ENCODE results near the gene BEST3. TPM values are rescaled to one million over a fixed set of nuclear protein-coding genes. Genes with fewer than 3 reads are reported as not detected.

BEST3 gene
- total RNA-seq, 1 experiment from 2014 or later: 0.54 TPM

DNA sequence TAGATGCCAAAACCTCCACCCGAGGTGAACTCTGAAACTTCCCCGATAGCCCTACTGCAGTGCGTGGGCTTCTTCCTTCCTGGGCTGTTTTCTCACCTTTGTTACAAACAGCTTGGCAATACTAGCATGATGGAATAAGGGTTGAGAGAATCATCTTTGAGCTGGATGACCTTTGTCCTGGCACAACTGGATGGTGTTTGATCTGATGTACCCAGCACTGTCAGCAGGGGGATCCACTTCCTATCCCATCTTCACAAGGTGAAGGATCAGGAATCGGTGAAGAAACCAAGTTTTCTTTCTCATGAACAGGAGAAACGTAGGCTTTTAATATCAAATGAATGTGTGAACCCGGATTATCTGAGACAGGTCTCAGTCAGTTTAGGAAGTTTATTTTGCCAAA lies 68.9 kb downstream of the BEST3 start (continued):
- TF ChIP-seq, protein P1, sequence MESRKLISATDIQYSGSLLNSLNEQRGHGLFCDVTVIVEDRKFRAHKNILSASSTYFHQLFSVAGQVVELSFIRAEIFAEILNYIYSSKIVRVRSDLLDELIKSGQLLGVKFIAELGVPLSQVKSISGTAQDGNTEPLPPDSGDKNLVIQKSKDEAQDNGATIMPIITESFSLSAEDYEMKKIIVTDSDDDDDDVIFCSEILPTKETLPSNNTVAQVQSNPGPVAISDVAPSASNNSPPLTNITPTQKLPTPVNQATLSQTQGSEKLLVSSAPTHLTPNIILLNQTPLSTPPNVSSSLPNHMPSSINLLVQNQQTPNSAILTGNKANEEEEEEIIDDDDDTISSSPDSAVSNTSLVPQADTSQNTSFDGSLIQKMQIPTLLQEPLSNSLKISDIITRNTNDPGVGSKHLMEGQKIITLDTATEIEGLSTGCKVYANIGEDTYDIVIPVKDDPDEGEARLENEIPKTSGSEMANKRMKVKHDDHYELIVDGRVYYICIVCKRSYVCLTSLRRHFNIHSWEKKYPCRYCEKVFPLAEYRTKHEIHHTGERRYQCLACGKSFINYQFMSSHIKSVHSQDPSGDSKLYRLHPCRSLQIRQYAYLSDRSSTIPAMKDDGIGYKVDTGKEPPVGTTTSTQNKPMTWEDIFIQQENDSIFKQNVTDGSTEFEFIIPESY (IDR thresholded peaks at IDR 0.05; ENCODE audit: extremely low read depth, insufficient replicate concordance, low read length): no peak

DNA sequence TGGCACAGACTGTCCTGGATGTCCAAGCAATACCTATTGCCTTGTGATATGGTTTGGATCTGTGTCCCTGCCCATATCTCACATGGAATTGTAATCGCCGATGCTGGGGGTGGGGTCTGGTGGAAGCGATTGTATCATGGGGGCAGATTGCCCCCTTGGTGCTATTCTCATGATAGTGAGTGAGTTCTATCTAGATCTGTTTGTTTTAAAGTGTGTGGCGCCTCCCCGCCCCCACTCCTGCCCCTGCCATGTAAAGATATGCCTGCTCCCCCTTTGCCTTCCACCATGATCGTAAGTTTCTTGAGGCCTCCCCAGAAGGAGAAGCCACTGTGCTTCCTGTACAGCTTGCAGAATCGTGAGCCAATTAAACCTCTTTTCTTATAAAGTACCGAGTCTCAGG lies 71.6 kb downstream of the BEST3 start:
- Histone ChIP-seq H3K9me2 (ENCODE audit: insufficient read depth) (no peaks in the 10 kb centered on the region), H3K36me3 (ENCODE audit: control insufficient read depth in 1 of 2, insufficient read depth in 2 of 2, low read length in 2 of 2) (no peaks in the 10 kb centered on the region), H2AFZ (ENCODE audit: low read depth, low read length, poor library complexity, severe bottlenecking) (no peak overlapping the region), H4K20me1 (ENCODE audit: insufficient read depth) (no peaks in the 10 kb centered on the region), H3K9me3 (ENCODE audit: control insufficient read depth in 1 of 2, insufficient read depth in 1 of 2, low read depth in 1 of 2, low read length in 2 of 2) (no peaks in the 10 kb centered on the region), H3K27me3 (ENCODE audit: insufficient read depth, low read length) (no peaks in the 10 kb centered on the region), H3K4me3 (replicated peaks in 1 of 2; ENCODE audit: low read depth in 1 of 2, low read length in 2 of 2) (no peak overlapping the region), H3K79me2 (ENCODE audit: insufficient read depth, low read length) (no peaks in the 10 kb centered on the region), H3K27ac (ENCODE audit: low read depth, low read length) (no peak overlapping the region), H3K9ac (ENCODE audit: low read length) (no peak overlapping the region), H3K4me1 (ENCODE audit: control insufficient read depth in 1 of 2, insufficient read depth in 2 of 2, low read length in 2 of 2) (no peaks in the 10 kb centered on the region), H3K4me2 (ENCODE audit: low read length) (no peak overlapping the region)
- DNase-seq (ENCODE audit: low read depth, low spot score): no peak
- BruUV-seq (replicated peaks): no TSS peak
- TF ChIP-seq CBX3 (IDR thresholded peaks at IDR 0.05; ENCODE audit: low read depth) (no peak), POLR2AphosphoS5 (IDR thresholded peaks at IDR 0.05; ENCODE audit: low read depth, low read length) (no peak), EZH2phosphoT487 (IDR thresholded peaks at IDR 0.05; ENCODE audit: borderline replicate concordance) (no peak), TCF7L2 (IDR thresholded peaks at IDR 0.05; ENCODE audit: borderline replicate concordance, extremely low read depth, insufficient read depth, insufficient read length) (no peak)
- intact Hi-C loops (cut with micrococcal nuclease): no loop called here
- CTCF ChIA-PET: no interaction called here
- POLR2A ChIA-PET: no interaction called here
- RAD21 ChIA-PET (ENCODE audit: low non-redundant PET in 1 of 2, low total read pairs in 2 of 2, uncharacterized antibody in 2 of 2, unreplicated experiment in 2 of 2): no interaction called here
- ATAC-seq: no peak

DNA sequence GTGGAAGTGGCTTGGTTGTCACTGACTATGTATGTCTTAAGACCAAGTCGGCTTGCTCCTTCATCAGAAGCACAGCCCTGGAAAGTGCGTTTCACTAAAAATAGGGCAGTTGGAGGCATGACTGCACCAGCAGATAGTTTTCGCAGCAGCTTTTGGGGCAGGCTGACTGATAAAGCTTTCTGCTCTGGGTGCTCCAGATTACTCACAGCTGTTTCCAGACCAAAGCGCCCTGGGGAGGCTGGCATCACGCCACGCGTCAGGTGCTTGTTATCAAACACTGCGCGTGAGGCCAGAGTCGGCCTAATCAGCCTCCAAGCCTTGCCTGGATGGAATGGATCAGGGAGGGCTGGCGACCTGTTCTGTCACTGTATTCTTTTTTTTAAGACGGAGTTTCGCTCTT lies 75.1 kb downstream of the BEST3 start:
- CTCF ChIA-PET: no interaction called here
- TF ChIP-seq SRF (IDR thresholded peaks at IDR 0.05; ENCODE audit: low read depth) (no peak), CEBPB (IDR thresholded peaks at IDR 0.05; ENCODE audit: low read depth) (no peak), SP1 (IDR thresholded peaks at IDR 0.05; ENCODE audit: low read depth) (no peak), YY1 (IDR thresholded peaks at IDR 0.05; ENCODE audit: extremely low read depth, insufficient replicate concordance, low read depth, low read length) (no peak), EZH2phosphoT487 (IDR thresholded peaks at IDR 0.05; ENCODE audit: borderline replicate concordance) (no peak), POLR2A (IDR thresholded peaks at IDR 0.05; ENCODE audit: borderline replicate concordance, extremely low read depth, insufficient read depth, insufficient read length) (no peak), EGR1 (IDR thresholded peaks at IDR 0.05; ENCODE audit: low read depth) (no peak), ELF1 (IDR thresholded peaks at IDR 0.05; ENCODE audit: borderline replicate concordance, low read depth) (no peak), CBX3 (IDR thresholded peaks at IDR 0.05; ENCODE audit: low read depth) (no peak), ZFX (IDR thresholded peaks at IDR 0.05) (no peak), SIN3A (IDR thresholded peaks at IDR 0.05; ENCODE audit: low read depth) (no peak), ZNF274 (IDR thresholded peaks at IDR 0.05; ENCODE audit: low read depth, low read length) (no peak)
- TF ChIP-seq, protein P2, sequence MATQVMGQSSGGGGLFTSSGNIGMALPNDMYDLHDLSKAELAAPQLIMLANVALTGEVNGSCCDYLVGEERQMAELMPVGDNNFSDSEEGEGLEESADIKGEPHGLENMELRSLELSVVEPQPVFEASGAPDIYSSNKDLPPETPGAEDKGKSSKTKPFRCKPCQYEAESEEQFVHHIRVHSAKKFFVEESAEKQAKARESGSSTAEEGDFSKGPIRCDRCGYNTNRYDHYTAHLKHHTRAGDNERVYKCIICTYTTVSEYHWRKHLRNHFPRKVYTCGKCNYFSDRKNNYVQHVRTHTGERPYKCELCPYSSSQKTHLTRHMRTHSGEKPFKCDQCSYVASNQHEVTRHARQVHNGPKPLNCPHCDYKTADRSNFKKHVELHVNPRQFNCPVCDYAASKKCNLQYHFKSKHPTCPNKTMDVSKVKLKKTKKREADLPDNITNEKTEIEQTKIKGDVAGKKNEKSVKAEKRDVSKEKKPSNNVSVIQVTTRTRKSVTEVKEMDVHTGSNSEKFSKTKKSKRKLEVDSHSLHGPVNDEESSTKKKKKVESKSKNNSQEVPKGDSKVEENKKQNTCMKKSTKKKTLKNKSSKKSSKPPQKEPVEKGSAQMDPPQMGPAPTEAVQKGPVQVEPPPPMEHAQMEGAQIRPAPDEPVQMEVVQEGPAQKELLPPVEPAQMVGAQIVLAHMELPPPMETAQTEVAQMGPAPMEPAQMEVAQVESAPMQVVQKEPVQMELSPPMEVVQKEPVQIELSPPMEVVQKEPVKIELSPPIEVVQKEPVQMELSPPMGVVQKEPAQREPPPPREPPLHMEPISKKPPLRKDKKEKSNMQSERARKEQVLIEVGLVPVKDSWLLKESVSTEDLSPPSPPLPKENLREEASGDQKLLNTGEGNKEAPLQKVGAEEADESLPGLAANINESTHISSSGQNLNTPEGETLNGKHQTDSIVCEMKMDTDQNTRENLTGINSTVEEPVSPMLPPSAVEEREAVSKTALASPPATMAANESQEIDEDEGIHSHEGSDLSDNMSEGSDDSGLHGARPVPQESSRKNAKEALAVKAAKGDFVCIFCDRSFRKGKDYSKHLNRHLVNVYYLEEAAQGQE (IDR thresholded peaks at IDR 0.05; ENCODE audit: low read depth): no peak

More for the DNA sequence above, 75.1 kb downstream of the BEST3 start:
- RAD21 ChIA-PET (ENCODE audit: low non-redundant PET in 1 of 2, low total read pairs in 2 of 2, uncharacterized antibody in 2 of 2, unreplicated experiment in 2 of 2): no interaction called here
- Histone ChIP-seq H3K4me2 (ENCODE audit: low read length) (no peak overlapping the region), H4K20me1 (ENCODE audit: insufficient read depth) (no peaks in the 10 kb centered on the region), H3K4me1 (ENCODE audit: control insufficient read depth in 1 of 2, insufficient read depth in 2 of 2, low read length in 2 of 2) (no peaks in the 10 kb centered on the region), H3K36me3 (ENCODE audit: control insufficient read depth in 1 of 2, insufficient read depth in 2 of 2, low read length in 2 of 2) (no peaks in the 10 kb centered on the region), H3K27ac (ENCODE audit: low read depth, low read length) (no peak overlapping the region), H3K9ac (ENCODE audit: low read length) (no peak overlapping the region), H3K27me3 (ENCODE audit: insufficient read depth, low read length) (no peaks in the 10 kb centered on the region), H2AFZ (ENCODE audit: low read depth, low read length, poor library complexity, severe bottlenecking) (no peak overlapping the region), H3K79me2 (ENCODE audit: insufficient read depth, low read length) (no peaks in the 10 kb centered on the region), H3K4me3 (replicated peaks in 1 of 2; ENCODE audit: low read depth in 1 of 2, low read length in 2 of 2) (no peak overlapping the region), H3K9me3 (ENCODE audit: control insufficient read depth in 1 of 2, insufficient read depth in 1 of 2, low read depth in 1 of 2, low read length in 2 of 2) (no peaks in the 10 kb centered on the region), H3K9me2 (ENCODE audit: insufficient read depth) (no peaks in the 10 kb centered on the region)
- no TSS peak for BruUV-seq (replicated peaks)
- POLR2A ChIA-PET: no interaction called here
- DNase-seq (ENCODE audit: low read depth, low spot score) (no peak), ATAC-seq (no peak)
- intact Hi-C loops (cut with micrococcal nuclease): no loop called here
